HepG2 (cell line): ENCODE measurements around the gene AKR7A3. TPM values are rescaled to one million over a fixed set of nuclear protein-coding genes. Genes with fewer than 3 reads are reported as not detected.

ENCODE experiments used
- DMAP1 ChIP-seq: IDR thresholded peaks from 2 replicates; pipeline ENCODE4 v1.6.1; 2016
- ETV5 ChIP-seq: IDR thresholded peaks from 2 replicates; pipeline ENCODE4 v1.6.1; 2018; ENCODE audit warnings: missing biosample characterization, missing genetic modification reagents, inconsistent platforms, borderline replicate concordance
- HES4 ChIP-seq: sonication (generic); formaldehyde crosslinking; IDR thresholded peaks from 2 replicates; pipeline ENCODE4 v1.9.0; 2021; ENCODE audit warnings: mild to moderate bottlenecking, missing genetic modification reagents, borderline replicate concordance
- HMG20B ChIP-seq: conservative IDR thresholded peaks from 2 replicates; pipeline ENCODE4 v1.6.1; 2016; ENCODE audit warnings: missing genetic modification reagents, missing compliant biosample characterization
- HOXA3 ChIP-seq: sonication (generic); formaldehyde crosslinking; IDR thresholded peaks from 2 replicates; pipeline ENCODE4 v1.5.0; 2020; ENCODE audit warnings: missing genetic modification reagents
- MYNN ChIP-seq: sonication (generic); formaldehyde crosslinking; IDR thresholded peaks from 2 replicates; pipeline ENCODE4 v1.4.0; 2020; ENCODE audit warnings: mild to moderate bottlenecking, low read depth, missing genetic modification reagents
- SAP130 ChIP-seq: IDR thresholded peaks from 2 replicates; pipeline ENCODE4 v1.6.1; 2016; ENCODE audit warnings: low read depth
- TP53 ChIP-seq: sonication (generic); formaldehyde crosslinking; conservative IDR thresholded peaks from 2 replicates; pipeline ENCODE4 v1.4.0; 2020; ENCODE audit warnings: missing genetic modification reagents
- ZEB1 ChIP-seq: IDR thresholded peaks from 2 replicates; pipeline ENCODE4 v1.6.1; 2012; ENCODE audit warnings: mild to moderate bottlenecking, low read depth, inconsistent platforms; ENCODE audit not compliant: insufficient replicate concordance
- ZNF331 ChIP-seq: sonication (generic); formaldehyde crosslinking; IDR thresholded peaks from 2 replicates; pipeline ENCODE4 v1.4.0; 2020; ENCODE audit warnings: missing genetic modification reagents
- ZNF44 ChIP-seq: sonication (generic); formaldehyde crosslinking; IDR thresholded peaks from 2 replicates; pipeline ENCODE4 v1.5.1; 2020; ENCODE audit warnings: mild to moderate bottlenecking, missing genetic modification reagents
- ZSCAN22 ChIP-seq: sonication (generic); formaldehyde crosslinking; IDR thresholded peaks from 2 replicates; pipeline ENCODE4 v1.4.0; 2020; ENCODE audit warnings: mild to moderate bottlenecking, missing genetic modification reagents
- polyA plus RNA-seq, 8 experiments: library from polyadenylated mRNA; depleted of rRNA in 3 of 8; stranded (reverse) in 7 of 8; unstranded in 1 of 8; fragments of >200 nt; fragmentation: Illumina TruSeq in 4 of 8; extraction: Trizol in 4 of 8; gene quantifications; 2 replicates each; pipeline versions ENCODE4 v1.2.1 to v1.2.3, GENCODE V29; 2011 to 2016; ENCODE audit warnings: low read depth in 4 of 8, missing spikeins in 1 of 8, mixed read lengths in 1 of 8; ENCODE audit not compliant: insufficient read depth in 1 of 8
- total RNA-seq, 5 experiments: library from RNA; depleted of rRNA; stranded (reverse); fragments of >200 nt; fragmentation: Illumina TruSeq; extraction: Trizol; gene quantifications; 2 replicates each; pipeline ENCODE4 v1.2.3, GENCODE V29; 2016; ENCODE audit warnings: low read depth in 1 of 5
- TF ChIP-seq, protein P1 (sequence below): sonication (generic); formaldehyde crosslinking; IDR thresholded peaks from 2 replicates; pipeline ENCODE4 v1.4.0; 2020; ENCODE audit warnings: mild to moderate bottlenecking, missing genetic modification reagents, borderline replicate concordance
- TF ChIP-seq, protein P2 (sequence below): sonication (generic); formaldehyde crosslinking; IDR thresholded peaks from 2 replicates; pipeline ENCODE4 v1.5.0; 2020; ENCODE audit warnings: mild to moderate bottlenecking, missing genetic modification reagents, borderline replicate concordance
- TF ChIP-seq, protein P3 (sequence below): sonication (generic); formaldehyde crosslinking; IDR thresholded peaks from 2 replicates; pipeline ENCODE4 v1.8.1; 2023; ENCODE audit warnings: missing genetic modification reagents, mild to moderate bottlenecking, borderline replicate concordance
- TF ChIP-seq, protein P4 (sequence below): sonication (generic); formaldehyde crosslinking; IDR thresholded peaks from 2 replicates; pipeline ENCODE4 v1.9.0; 2022; ENCODE audit warnings: low read depth, missing genetic modification reagents
- TF ChIP-seq, protein P5 (sequence below): sonication (generic); formaldehyde crosslinking; IDR thresholded peaks from 2 replicates; pipeline ENCODE4 v1.5.1; 2020; ENCODE audit warnings: missing genetic modification reagents, mild to moderate bottlenecking, borderline replicate concordance
- TF ChIP-seq, protein P6 (sequence below): sonication (generic); formaldehyde crosslinking; IDR thresholded peaks from 2 replicates; pipeline ENCODE4 v1.8.0; 2023; ENCODE audit warnings: mild to moderate bottlenecking, missing genetic modification reagents
- TF ChIP-seq, protein P7 (sequence below): IDR thresholded peaks from 2 replicates; pipeline ENCODE4 v1.6.1; 2016; ENCODE audit warnings: missing genetic modification reagents, missing compliant biosample characterization
- TF ChIP-seq, protein P8 (sequence below): sonication (generic); formaldehyde crosslinking; IDR thresholded peaks from 2 replicates; pipeline ENCODE4 v1.5.0; 2020; ENCODE audit warnings: missing genetic modification reagents

The AKR7A3 gene
- total and polyA plus RNA-seq, 2 of the 13 experiments (the other 11 are each of a cell fraction or from before 2014, with no cell fraction given) = 0.58 to 1.00 TPM

DNA sequence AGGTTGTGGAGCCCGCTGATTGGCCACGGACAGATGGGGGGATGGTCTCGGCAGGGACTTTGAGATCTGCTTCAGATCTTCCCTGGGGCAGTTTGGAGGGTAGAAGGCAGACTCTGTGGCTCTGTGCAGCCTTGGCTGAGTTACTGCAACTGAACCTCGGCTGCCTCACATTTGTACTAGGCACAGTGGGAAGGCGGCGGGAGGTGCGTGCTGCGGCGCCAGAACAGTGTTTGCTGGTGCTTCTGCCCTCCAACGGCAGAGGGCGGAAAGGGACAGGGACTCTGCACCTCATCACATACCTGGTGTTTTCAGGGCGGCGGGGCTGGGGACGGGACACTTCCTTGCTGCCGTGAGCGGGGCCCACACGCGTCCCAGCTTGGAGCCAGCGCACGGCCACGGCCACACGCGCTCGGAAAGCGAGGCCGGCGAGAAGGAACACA lies 49.8 kb upstream of the AKR7A3 start (continued):
- TF ChIP-seq, protein P1, sequence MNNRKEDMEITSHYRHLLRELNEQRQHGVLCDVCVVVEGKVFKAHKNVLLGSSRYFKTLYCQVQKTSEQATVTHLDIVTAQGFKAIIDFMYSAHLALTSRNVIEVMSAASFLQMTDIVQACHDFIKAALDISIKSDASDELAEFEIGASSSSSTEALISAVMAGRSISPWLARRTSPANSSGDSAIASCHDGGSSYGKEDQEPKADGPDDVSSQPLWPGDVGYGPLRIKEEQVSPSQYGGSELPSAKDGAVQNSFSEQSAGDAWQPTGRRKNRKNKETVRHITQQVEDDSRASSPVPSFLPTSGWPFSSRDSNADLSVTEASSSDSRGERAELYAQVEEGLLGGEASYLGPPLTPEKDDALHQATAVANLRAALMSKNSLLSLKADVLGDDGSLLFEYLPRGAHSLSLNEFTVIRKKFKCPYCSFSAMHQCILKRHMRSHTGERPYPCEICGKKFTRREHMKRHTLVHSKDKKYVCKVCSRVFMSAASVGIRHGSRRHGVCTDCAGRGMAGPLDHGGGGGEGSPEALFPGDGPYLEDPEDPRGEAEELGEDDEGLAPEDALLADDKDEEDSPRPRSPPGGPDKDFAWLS (CRISPR knock-in tag) = no peak
- 0 out of 2 replicates have a peak, but pooled peaks have one; percentile 24 for TF ChIP-seq ETV5 (CRISPR knock-in tag)
- no peak for TF ChIP-seq MYNN (CRISPR knock-in tag)
- peak; percentile 62; the same call in 1 of the 2 replicates for TF ChIP-seq HOXA3 (CRISPR knock-in tag)
- TF ChIP-seq, protein P2, sequence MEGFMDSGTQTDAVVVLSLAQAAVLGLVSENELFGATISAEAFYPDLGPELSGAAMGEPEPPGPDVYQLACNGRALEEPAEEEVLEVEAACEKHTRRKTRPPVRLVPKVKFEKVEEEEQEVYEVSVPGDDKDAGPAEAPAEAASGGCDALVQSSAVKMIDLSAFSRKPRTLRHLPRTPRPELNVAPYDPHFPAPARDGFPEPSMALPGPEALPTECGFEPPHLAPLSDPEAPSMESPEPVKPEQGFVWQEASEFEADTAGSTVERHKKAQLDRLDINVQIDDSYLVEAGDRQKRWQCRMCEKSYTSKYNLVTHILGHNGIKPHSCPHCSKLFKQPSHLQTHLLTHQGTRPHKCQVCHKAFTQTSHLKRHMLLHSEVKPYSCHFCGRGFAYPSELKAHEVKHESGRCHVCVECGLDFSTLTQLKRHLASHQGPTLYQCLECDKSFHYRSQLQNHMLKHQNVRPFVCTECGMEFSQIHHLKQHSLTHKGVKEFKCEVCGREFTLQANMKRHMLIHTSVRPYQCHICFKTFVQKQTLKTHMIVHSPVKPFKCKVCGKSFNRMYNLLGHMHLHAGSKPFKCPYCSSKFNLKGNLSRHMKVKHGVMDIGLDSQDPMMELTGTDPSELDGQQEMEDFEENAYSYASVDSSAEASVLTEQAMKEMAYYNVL (CRISPR knock-in tag) = peak; percentile 53; the same call in 1 of the 2 replicates
- TF ChIP-seq HMG20B (CRISPR knock-in tag) = peak; percentile 30; the same call in 1 of the 2 replicates
- TF ChIP-seq, protein P3, sequence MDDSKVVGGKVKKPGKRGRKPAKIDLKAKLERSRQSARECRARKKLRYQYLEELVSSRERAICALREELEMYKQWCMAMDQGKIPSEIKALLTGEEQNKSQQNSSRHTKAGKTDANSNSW (CRISPR knock-in tag) = 0 out of 2 replicates have a peak, but pooled peaks have one; percentile 29
- peak; percentile 65; the same call in 1 of the 2 replicates for TF ChIP-seq ZNF331 (CRISPR knock-in tag)
- TF ChIP-seq, protein P4, sequence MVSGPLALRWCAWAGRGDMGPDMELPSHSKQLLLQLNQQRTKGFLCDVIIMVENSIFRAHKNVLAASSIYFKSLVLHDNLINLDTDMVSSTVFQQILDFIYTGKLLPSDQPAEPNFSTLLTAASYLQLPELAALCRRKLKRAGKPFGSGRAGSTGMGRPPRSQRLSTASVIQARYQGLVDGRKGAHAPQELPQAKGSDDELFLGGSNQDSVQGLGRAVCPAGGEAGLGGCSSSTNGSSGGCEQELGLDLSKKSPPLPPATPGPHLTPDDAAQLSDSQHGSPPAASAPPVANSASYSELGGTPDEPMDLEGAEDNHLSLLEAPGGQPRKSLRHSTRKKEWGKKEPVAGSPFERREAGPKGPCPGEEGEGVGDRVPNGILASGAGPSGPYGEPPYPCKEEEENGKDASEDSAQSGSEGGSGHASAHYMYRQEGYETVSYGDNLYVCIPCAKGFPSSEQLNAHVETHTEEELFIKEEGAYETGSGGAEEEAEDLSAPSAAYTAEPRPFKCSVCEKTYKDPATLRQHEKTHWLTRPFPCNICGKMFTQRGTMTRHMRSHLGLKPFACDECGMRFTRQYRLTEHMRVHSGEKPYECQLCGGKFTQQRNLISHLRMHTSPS (CRISPR knock-in tag) = no peak
- TF ChIP-seq, protein P5, sequence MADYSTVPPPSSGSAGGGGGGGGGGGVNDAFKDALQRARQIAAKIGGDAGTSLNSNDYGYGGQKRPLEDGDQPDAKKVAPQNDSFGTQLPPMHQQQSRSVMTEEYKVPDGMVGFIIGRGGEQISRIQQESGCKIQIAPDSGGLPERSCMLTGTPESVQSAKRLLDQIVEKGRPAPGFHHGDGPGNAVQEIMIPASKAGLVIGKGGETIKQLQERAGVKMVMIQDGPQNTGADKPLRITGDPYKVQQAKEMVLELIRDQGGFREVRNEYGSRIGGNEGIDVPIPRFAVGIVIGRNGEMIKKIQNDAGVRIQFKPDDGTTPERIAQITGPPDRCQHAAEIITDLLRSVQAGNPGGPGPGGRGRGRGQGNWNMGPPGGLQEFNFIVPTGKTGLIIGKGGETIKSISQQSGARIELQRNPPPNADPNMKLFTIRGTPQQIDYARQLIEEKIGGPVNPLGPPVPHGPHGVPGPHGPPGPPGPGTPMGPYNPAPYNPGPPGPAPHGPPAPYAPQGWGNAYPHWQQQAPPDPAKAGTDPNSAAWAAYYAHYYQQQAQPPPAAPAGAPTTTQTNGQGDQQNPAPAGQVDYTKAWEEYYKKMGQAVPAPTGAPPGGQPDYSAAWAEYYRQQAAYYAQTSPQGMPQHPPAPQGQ (CRISPR knock-in tag) = no peak
- peak; percentile 79 for TF ChIP-seq DMAP1
- peak; percentile 54 for TF ChIP-seq SAP130 (CRISPR knock-in tag)
- peak; percentile 24 for TF ChIP-seq ZEB1
- TF ChIP-seq, protein P6, sequence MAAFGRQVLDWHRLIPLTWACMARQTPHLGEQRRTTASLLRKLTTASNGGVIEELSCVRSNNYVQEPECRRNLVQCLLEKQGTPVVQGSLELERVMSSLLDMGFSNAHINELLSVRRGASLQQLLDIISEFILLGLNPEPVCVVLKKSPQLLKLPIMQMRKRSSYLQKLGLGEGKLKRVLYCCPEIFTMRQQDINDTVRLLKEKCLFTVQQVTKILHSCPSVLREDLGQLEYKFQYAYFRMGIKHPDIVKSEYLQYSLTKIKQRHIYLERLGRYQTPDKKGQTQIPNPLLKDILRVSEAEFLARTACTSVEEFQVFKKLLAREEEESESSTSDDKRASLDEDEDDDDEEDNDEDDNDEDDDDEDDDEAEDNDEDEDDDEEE (CRISPR knock-in tag) = no peak
- TF ChIP-seq, protein P7, sequence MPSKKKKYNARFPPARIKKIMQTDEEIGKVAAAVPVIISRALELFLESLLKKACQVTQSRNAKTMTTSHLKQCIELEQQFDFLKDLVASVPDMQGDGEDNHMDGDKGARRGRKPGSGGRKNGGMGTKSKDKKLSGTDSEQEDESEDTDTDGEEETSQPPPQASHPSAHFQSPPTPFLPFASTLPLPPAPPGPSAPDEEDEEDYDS (CRISPR knock-in tag) = peak; percentile 36; the same call in 1 of the 2 replicates
- TF ChIP-seq ZSCAN22 (CRISPR knock-in tag) = no peak
- TF ChIP-seq ZNF44 (CRISPR knock-in tag) = no peak
- no peak; the same call in 1 of the 2 replicates for TF ChIP-seq HES4 (CRISPR knock-in tag)
- TF ChIP-seq, protein P8, sequence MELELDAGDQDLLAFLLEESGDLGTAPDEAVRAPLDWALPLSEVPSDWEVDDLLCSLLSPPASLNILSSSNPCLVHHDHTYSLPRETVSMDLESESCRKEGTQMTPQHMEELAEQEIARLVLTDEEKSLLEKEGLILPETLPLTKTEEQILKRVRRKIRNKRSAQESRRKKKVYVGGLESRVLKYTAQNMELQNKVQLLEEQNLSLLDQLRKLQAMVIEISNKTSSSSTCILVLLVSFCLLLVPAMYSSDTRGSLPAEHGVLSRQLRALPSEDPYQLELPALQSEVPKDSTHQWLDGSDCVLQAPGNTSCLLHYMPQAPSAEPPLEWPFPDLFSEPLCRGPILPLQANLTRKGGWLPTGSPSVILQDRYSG (CRISPR knock-in tag) = no peak
- TF ChIP-seq TP53 (CRISPR knock-in tag) = no peak
